Transverse colon (tissue), 4 donors: ENCODE results near the gene ANAPC13.

Experiments used
- POLR2A ChIP-seq: fragments of 450-650 bp; IDR thresholded peaks from one replicate; pipeline ENCODE4 v1.6.1; 2016; ENCODE audit warnings: antibody characterized with exemption, mild to moderate bottlenecking, moderate library complexity
- POLR2AphosphoS5 ChIP-seq, 3 donors: sonication (generic); formaldehyde crosslinking; IDR thresholded peaks; one replicate each; pipeline ENCODE4 v1.6.1; 2016; ENCODE audit warnings: antibody characterized with exemption in 3 of 3
- TF ChIP-seq, protein P1 (sequence below), 5 experiments: fragments of 200-600 bp in 3 of 5; fragments of 450-650 bp in 2 of 5; sonication (generic) in 3 of 5; IDR thresholded peaks; 1 replicate in 2 of 5; 2 replicates in 3 of 5; pipeline ENCODE4 v1.5.1; 2016 to 2017; ENCODE audit warnings: antibody characterized with exemption in 5 of 5, inconsistent platforms in 3 of 5, mild to moderate bottlenecking in 2 of 5, moderate library complexity in 1 of 5

- TF ChIP-seq, protein P1, sequence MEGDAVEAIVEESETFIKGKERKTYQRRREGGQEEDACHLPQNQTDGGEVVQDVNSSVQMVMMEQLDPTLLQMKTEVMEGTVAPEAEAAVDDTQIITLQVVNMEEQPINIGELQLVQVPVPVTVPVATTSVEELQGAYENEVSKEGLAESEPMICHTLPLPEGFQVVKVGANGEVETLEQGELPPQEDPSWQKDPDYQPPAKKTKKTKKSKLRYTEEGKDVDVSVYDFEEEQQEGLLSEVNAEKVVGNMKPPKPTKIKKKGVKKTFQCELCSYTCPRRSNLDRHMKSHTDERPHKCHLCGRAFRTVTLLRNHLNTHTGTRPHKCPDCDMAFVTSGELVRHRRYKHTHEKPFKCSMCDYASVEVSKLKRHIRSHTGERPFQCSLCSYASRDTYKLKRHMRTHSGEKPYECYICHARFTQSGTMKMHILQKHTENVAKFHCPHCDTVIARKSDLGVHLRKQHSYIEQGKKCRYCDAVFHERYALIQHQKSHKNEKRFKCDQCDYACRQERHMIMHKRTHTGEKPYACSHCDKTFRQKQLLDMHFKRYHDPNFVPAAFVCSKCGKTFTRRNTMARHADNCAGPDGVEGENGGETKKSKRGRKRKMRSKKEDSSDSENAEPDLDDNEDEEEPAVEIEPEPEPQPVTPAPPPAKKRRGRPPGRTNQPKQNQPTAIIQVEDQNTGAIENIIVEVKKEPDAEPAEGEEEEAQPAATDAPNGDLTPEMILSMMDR (IDR thresholded peaks at IDR 0.05) = no peak
- no peak for TF ChIP-seq POLR2A
- no peak for TF ChIP-seq POLR2AphosphoS5 (IDR thresholded peaks at IDR 0.05)
Measured at GRCh38 chr3:134441321-134441720, 44.5 kb downstream of the ANAPC13 start.
